ENCODE measurements around the gene ACTG2. TPM values are rescaled to one million over a fixed set of nuclear protein-coding genes. Genes with fewer than 3 reads are reported as not detected.

ACTG2 gene
- total RNA-seq, 1 experiment from 2014 or later, result 0.23 TPM

DNA sequence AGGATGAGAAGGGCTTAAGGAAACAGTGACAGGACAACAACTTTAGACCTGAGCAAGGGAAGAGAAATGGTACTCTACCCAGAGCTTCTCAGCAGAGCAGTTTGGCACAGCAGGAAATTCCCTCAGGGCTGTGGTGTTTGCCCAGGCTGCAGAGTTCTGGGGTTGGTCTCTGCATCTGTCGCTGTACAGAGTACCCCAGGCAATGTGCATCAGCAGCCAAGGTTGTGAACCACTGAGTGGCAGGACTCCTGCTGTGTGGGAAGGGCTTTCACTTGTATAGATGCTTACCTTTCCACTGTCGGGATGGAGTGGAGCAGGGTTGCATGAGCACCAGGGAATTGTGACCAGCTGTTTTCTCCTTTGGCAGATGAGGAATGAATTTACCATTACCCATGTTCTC is 42.8 kb upstream of the ACTG2 start:
- DNase-seq (ENCODE audit: low read depth, low spot score) (no peak), ATAC-seq (no peak)
- BruUV-seq (replicated peaks), result no TSS peak
- H3K9me3 ChIP-seq (ENCODE audit: control insufficient read depth, insufficient read depth, low read depth, low read length), result no peaks in the 10 kb centered on the region
- no peak for TF ChIP-seq TCF7L2 (IDR thresholded peaks at IDR 0.05; ENCODE audit: low read depth, low read length)
- TF ChIP-seq, protein P1, sequence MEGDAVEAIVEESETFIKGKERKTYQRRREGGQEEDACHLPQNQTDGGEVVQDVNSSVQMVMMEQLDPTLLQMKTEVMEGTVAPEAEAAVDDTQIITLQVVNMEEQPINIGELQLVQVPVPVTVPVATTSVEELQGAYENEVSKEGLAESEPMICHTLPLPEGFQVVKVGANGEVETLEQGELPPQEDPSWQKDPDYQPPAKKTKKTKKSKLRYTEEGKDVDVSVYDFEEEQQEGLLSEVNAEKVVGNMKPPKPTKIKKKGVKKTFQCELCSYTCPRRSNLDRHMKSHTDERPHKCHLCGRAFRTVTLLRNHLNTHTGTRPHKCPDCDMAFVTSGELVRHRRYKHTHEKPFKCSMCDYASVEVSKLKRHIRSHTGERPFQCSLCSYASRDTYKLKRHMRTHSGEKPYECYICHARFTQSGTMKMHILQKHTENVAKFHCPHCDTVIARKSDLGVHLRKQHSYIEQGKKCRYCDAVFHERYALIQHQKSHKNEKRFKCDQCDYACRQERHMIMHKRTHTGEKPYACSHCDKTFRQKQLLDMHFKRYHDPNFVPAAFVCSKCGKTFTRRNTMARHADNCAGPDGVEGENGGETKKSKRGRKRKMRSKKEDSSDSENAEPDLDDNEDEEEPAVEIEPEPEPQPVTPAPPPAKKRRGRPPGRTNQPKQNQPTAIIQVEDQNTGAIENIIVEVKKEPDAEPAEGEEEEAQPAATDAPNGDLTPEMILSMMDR (IDR thresholded peaks at IDR 0.05), result no peak
- no peak for TF ChIP-seq SIN3A (IDR thresholded peaks at IDR 0.05; ENCODE audit: borderline replicate concordance, insufficient read depth, low read depth, low read length)
- TF ChIP-seq, protein P2, sequence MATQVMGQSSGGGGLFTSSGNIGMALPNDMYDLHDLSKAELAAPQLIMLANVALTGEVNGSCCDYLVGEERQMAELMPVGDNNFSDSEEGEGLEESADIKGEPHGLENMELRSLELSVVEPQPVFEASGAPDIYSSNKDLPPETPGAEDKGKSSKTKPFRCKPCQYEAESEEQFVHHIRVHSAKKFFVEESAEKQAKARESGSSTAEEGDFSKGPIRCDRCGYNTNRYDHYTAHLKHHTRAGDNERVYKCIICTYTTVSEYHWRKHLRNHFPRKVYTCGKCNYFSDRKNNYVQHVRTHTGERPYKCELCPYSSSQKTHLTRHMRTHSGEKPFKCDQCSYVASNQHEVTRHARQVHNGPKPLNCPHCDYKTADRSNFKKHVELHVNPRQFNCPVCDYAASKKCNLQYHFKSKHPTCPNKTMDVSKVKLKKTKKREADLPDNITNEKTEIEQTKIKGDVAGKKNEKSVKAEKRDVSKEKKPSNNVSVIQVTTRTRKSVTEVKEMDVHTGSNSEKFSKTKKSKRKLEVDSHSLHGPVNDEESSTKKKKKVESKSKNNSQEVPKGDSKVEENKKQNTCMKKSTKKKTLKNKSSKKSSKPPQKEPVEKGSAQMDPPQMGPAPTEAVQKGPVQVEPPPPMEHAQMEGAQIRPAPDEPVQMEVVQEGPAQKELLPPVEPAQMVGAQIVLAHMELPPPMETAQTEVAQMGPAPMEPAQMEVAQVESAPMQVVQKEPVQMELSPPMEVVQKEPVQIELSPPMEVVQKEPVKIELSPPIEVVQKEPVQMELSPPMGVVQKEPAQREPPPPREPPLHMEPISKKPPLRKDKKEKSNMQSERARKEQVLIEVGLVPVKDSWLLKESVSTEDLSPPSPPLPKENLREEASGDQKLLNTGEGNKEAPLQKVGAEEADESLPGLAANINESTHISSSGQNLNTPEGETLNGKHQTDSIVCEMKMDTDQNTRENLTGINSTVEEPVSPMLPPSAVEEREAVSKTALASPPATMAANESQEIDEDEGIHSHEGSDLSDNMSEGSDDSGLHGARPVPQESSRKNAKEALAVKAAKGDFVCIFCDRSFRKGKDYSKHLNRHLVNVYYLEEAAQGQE (IDR thresholded peaks at IDR 0.05; ENCODE audit: insufficient read depth in 1 of 2, low read depth in 2 of 2, low read length in 1 of 2), result no peak
- no peak for TF ChIP-seq POLR2AphosphoS5 (IDR thresholded peaks at IDR 0.05; ENCODE audit: low read depth, low read length)
- POLR2A ChIA-PET, result no interaction called here
- CTCF ChIA-PET, result no interaction called here
- peaks cover 16% of the 10 kb centered on the region for H3K36me3 ChIP-seq (ENCODE audit: control insufficient read depth, insufficient read depth, low read length)
- in situ Hi-C loops (cut with HindIII; ENCODE audit: low pct_unique_long_range_greater_than_20kb, low sequenced_read_pairs) (no loop called here), intact Hi-C loops (cut with micrococcal nuclease; ENCODE audit: unreplicated experiment) (no loop called here)
- no peak overlapping the region for H3K4me3 ChIP-seq (ENCODE audit: low read depth in 2 of 2, low read length in 2 of 2)
- H3K27me3 ChIP-seq (ENCODE audit: control insufficient read depth, insufficient read depth, low read length), result no peaks in the 10 kb centered on the region
- H3K27ac ChIP-seq (ENCODE audit: low read length), result no peak overlapping the region
- no peaks in the 10 kb centered on the region for H3K4me1 ChIP-seq (ENCODE audit: control insufficient read depth, insufficient read depth, low read length)

DNA sequence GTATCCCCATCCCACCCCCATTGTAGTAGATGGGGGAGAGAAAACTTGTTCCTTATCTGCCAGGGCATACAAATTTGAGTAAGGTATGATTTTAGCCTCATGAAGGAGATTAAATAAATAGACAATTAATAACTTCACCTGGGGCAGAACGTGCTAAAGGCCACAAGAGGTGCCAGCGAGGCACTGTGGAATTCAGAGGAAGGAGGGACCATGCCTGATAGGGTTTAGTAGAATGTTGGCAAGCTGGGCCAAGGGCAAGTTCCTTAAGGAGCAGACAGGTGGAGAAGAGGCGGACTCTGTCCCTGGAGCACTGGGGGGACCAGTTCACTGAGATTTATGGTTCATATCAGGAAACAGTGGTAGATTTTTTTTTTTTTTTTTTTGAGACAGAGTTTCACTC is 41.5 kb upstream of the ACTG2 start:
- DNase-seq (ENCODE audit: low read depth, low spot score), result no peak
- POLR2A ChIA-PET, result no interaction called here
- ATAC-seq, result no peak
- CTCF ChIA-PET, result interaction anchor here (0.6 kb wide), 1 partner anchor 246 kb away, joined by 4 read pairs; no protein-coding TSS in a partner anchor
- no peaks in the 10 kb centered on the region for H3K9me3 ChIP-seq (ENCODE audit: control insufficient read depth, insufficient read depth, low read depth, low read length)
- no peaks in the 10 kb centered on the region for H3K4me1 ChIP-seq (ENCODE audit: control insufficient read depth, insufficient read depth, low read length)
- in situ Hi-C loops (cut with HindIII; ENCODE audit: low pct_unique_long_range_greater_than_20kb, low sequenced_read_pairs), result no loop called here
- TF ChIP-seq, protein P1 (IDR thresholded peaks at IDR 0.05), result peak; percentile 54
- TF ChIP-seq, protein P2 (IDR thresholded peaks at IDR 0.05; ENCODE audit: insufficient read depth in 1 of 2, low read depth in 2 of 2, low read length in 1 of 2), result no peak
- H3K36me3 ChIP-seq (ENCODE audit: control insufficient read depth, insufficient read depth, low read length), result peaks cover 13% of the 10 kb centered on the region
- H3K4me3 ChIP-seq (ENCODE audit: low read depth in 2 of 2, low read length in 2 of 2), result no peak overlapping the region
- intact Hi-C loops (cut with micrococcal nuclease; ENCODE audit: unreplicated experiment), result no loop called here
- no peaks in the 10 kb centered on the region for H3K27me3 ChIP-seq (ENCODE audit: control insufficient read depth, insufficient read depth, low read length)
- H3K27ac ChIP-seq (ENCODE audit: low read length), result no peak overlapping the region
- no TSS peak for BruUV-seq (replicated peaks)

Measured in Panc1 (cell line).